ENCODE measurements around the gene PQBP1.
"Not testable (repeated sequence)": the region's sequence is repeated elsewhere in the genome, so short reads cannot be mapped to it uniquely, and the experiment has no call there.

Gene PQBP1, protein sequence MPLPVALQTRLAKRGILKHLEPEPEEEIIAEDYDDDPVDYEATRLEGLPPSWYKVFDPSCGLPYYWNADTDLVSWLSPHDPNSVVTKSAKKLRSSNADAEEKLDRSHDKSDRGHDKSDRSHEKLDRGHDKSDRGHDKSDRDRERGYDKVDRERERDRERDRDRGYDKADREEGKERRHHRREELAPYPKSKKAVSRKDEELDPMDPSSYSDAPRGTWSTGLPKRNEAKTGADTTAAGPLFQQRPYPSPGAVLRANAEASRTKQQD

DNA sequence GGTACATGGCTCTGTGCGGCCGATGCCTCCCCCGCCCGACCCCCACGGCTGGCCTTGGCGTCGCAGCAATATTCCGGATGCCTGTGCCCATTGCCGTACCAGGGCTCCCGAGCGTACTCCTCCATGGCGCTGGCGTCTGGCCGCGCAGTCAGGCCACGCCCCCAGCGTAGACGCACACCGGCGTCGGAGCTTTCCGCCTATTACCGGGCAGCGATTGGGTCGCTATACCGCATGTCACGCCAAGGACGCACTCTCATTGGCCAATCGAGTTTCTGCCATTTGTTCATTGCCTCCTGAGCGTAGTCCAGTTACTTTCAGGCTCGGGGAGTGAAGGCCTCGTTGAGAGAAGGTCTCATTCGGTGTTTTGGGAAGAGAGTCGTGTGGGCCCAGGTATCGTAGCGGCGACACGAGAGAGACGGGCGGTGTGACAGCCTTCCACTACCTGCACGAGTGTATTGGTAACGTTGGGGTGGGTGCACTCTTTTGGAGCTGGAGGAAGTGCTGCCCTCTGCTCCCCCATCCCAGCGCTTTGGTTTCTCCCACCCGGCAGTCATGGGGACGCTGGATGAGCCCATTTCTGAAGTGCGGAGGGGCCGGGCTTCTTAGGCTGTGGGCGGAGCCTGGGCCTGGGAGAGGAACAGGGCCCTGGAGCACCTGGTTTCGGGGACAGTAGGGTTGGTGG, at the start of gene PQBP1, which contains the start of gene TIMM17B:
Gene PQBP1, plus strand, starts transcription at position 306 of the 682 bp plus-strand sequence. CDS start 580 bp downstream, outside the sequence.
Gene TIMM17B, minus strand, starts transcription at position 144 of the 682 bp plus-strand sequence. Its CDS starts 19 bp downstream, at position 125.
- peak within 1 kb of the TSS; percentile 83 for H3K4me3 ChIP-seq (replicated peaks; ENCODE audit: low read depth, low read length)
- TF ChIP-seq, protein P1, sequence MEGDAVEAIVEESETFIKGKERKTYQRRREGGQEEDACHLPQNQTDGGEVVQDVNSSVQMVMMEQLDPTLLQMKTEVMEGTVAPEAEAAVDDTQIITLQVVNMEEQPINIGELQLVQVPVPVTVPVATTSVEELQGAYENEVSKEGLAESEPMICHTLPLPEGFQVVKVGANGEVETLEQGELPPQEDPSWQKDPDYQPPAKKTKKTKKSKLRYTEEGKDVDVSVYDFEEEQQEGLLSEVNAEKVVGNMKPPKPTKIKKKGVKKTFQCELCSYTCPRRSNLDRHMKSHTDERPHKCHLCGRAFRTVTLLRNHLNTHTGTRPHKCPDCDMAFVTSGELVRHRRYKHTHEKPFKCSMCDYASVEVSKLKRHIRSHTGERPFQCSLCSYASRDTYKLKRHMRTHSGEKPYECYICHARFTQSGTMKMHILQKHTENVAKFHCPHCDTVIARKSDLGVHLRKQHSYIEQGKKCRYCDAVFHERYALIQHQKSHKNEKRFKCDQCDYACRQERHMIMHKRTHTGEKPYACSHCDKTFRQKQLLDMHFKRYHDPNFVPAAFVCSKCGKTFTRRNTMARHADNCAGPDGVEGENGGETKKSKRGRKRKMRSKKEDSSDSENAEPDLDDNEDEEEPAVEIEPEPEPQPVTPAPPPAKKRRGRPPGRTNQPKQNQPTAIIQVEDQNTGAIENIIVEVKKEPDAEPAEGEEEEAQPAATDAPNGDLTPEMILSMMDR (IDR thresholded peaks at IDR 0.05; ENCODE audit: low read depth, low read length, missing control alignments) = no peak

DNA sequence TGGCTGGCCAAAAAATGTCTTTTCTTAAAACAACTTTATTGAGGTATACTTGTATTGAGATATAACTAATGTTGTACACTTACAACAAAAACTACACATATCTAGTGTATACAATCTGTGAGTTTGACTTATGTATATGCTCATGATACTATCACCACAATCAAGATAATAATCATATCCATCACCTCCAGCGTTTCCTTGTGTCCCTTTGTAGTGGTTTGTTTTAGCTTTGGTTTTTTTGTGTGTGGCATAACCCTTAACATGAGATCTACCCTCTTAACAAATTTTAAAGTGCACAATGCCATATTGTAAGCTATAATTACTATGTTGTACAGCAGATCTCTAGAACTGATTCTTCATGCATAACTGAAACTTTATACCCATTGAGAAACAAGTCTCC, 48.9 kb upstream of the PQBP1 start:
- TF ChIP-seq, protein P1 (IDR thresholded peaks at IDR 0.05; ENCODE audit: low read depth, low read length, missing control alignments) = no peak
- no peak for DNase-seq (ENCODE audit: extremely low read depth, low read depth)
- H3K4me3 ChIP-seq (replicated peaks; ENCODE audit: low read depth, low read length) = no peak overlapping the region

More for the DNA sequence above, at the start of gene PQBP1, which contains the start of gene TIMM17B:
- peak; percentile 91 for DNase-seq (ENCODE audit: extremely low read depth, low read depth)

DNA sequence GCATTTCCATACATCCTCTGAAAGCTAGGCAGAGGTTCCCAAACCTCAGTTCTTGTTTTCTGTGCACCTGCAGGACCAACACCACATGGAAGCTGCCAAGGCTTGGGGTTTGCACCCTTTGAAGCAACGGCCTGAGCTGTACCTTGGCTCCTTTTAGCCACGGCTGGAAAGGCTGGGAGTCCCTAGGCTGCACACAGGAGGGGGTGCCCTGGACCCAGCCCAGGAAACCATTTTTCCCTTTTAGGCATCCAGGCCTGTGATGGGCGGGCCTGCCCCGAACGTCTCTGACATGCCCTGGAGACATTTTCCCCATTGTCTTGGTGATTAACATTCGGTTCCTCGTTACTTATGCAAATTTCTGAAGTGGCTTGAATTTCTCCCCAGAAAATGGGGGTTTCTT, 44.9 kb upstream of the PQBP1 start:
- H3K4me3 ChIP-seq (replicated peaks; ENCODE audit: low read depth, low read length) = no peak overlapping the region
- TF ChIP-seq, protein P1 (IDR thresholded peaks at IDR 0.05; ENCODE audit: low read depth, low read length, missing control alignments) = no peak
- DNase-seq (ENCODE audit: extremely low read depth, low read depth) = no peak

DNA sequence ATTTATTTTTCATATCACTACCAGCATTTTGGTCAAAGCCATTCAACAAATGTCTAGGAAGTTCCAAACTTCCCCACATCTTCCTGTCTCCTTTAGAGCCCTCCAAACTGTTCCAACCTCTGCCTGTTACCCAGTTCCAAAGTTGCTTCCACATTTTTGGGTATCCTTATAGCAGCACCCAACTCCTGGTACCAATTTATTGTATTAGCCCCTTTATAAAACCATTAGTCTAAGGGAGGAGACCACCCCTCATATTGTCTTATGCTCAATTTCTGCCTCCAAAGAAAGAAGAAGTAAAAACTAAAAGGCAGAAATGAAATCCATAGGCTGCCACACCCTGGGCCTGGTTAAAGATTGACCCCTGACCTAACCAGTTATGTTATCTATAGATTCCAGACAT, 44.2 kb upstream of the PQBP1 start:
- H3K4me3 ChIP-seq (replicated peaks; ENCODE audit: low read depth, low read length); DNase-seq (ENCODE audit: extremely low read depth, low read depth): not testable (repeated sequence)

DNA sequence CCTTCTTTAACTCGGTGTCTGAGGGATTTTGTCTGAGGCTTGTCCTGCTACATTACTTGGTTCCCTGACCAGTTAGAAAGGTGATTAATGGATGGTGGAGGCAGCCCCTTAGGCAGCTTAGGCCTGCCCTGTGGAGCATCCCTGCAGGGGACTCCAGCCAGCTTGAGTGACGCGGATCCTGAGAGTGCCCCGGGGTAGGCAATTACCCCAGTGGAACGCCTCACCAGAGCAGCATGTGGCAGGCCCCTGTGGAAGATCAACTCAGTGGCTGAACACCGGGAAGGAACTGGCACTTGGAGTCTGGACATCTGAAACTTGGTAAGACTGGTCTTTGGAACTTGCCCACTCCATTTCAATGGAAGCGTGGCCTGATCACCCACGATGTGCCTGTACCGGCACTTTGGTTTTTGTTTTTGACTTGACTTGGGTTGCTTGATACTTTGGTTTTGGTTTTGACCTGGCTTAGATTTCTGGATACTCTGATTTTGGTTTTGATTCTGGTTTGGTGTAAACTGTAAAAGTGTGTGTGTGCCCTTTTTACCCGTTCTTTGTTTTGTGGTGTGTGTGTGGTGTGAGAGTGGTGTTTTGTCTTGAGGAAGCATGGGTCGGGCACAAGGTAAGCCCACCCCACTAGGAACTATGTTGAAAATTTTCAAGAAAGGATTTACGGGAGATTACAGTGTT, 43.5 kb upstream of the PQBP1 start:
- DNase-seq (ENCODE audit: extremely low read depth, low read depth); H3K4me3 ChIP-seq (replicated peaks; ENCODE audit: low read depth, low read length): not testable (repeated sequence)

DNA sequence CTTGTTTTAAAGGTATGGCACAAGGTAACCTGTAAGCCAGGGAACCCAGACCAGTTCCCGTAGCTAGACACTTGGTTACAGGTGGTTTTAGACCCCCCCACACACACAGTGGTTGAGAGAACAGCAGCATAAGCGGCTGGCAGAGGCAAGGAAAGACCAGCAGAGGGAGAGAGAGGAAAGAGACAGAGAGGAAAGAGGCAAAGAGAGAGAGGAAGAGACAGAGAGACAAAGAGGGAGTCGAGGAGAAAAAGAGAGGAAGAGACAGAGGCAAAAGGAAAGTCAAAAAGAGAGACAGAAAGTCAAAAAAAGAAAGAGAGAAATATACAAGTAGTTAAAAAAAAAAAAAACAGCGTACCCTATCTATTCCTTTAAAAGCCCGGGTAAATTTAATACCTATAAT, 42.8 kb upstream of the PQBP1 start:
- no peak for DNase-seq (ENCODE audit: extremely low read depth, low read depth)
- no peak overlapping the region for H3K4me3 ChIP-seq (replicated peaks; ENCODE audit: low read depth, low read length)
- TF ChIP-seq, protein P1 (IDR thresholded peaks at IDR 0.05; ENCODE audit: low read depth, low read length, missing control alignments) = no peak

DNA sequence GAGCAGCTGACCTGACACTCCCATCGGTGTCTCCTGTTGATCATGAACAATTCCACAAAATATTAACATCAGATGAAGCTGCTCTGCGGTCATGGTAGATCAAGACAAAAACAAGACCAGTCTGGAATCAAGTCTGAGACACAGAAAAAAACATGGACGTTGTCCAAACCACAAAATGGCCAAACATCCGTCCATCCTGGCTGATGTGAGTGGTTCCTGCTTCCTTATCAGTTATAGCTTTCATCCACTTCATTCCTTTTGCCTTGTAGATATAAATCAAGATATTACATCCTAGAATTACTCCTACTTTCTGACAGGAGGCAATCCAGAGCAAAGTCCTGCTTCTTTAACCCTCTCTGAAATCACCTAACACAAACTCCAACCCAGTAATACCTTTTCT, 33.5 kb upstream of the PQBP1 start:
- H3K4me3 ChIP-seq (replicated peaks; ENCODE audit: low read depth, low read length) = no peak overlapping the region

DNA sequence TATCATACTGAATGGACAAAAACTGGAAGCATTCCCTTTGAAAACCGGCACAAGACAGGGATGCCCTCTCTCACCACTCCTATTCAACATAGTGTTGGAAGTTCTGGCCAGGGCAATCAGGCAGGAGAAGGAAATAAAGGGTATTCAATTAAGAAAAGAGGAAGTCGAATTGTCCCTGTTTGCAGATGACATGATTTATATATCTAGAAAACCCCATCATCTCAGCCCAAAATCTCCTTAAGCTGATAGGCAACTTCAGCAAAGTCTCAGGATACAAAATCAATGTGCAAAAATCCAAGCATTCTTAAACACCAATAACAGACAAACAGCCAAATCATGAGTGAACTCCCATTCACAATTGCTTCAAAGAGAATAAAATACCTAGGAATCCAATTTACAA, 25.7 kb upstream of the PQBP1 start:
- not testable (repeated sequence) for H3K4me3 ChIP-seq (replicated peaks; ENCODE audit: low read depth, low read length); DNase-seq (ENCODE audit: extremely low read depth, low read depth)

More for the DNA sequence above, 33.5 kb upstream of the PQBP1 start:
- DNase-seq (ENCODE audit: extremely low read depth, low read depth) = no peak
- TF ChIP-seq, protein P1 (IDR thresholded peaks at IDR 0.05; ENCODE audit: low read depth, low read length, missing control alignments) = no peak

DNA sequence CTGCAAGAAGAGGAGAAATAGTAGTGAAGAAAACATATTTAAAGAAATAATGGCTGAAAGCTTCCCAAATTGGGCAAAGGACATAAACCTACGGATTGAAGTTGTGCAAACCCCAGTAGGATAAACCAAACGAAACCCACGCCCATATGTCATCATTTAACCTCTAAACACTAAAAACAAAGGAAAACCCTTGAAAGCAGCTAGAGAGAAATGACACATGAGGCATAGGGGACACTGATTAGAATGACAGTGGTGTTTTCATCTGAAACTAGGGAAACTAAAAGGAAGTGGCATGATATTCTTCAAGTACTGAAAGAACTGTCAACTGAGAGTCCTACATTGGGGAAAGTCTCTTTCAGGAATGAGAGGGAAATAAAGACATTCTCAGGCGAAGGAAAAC, 20.8 kb upstream of the PQBP1 start:
- not testable (repeated sequence) for H3K4me3 ChIP-seq (replicated peaks; ENCODE audit: low read depth, low read length); DNase-seq (ENCODE audit: extremely low read depth, low read depth)
